Central memory CD8-positive, alpha-beta T cell (primary cell): ENCODE measurements around the gene CACNA2D2.

Experiments used
- ATAC-seq: fragments of 150-1000 bp; cut with Tn5 transposase; replicated peaks from 2 replicates; pipeline ENCODE4 v1.10.0; 2022; ENCODE audit warnings: mild to moderate bottlenecking, moderate FRiP score, moderate number of reproducible peaks; ENCODE audit not compliant: poor library complexity, severe bottlenecking; ENCODE audit errors: extremely low read depth
- DNase-seq, 2 donors: peaks; one replicate each; pipeline ENCODE4 v3.0.0; 2021; ENCODE audit warnings: low spot score in 2 of 2
- H3K27ac Mint-ChIP-seq: one replicate; pipeline ENCODE4 v1.8.0; 2022; ENCODE audit warnings: low read depth, mild to moderate bottlenecking, moderate library complexity, mixed read lengths
- H3K27me3 Mint-ChIP-seq: one replicate; pipeline ENCODE4 v1.8.0; 2022; ENCODE audit warnings: mixed read lengths
- H3K36me3 Mint-ChIP-seq: one replicate; pipeline ENCODE4 v1.8.0; 2022; ENCODE audit warnings: mild to moderate bottlenecking, moderate library complexity, mixed read lengths; ENCODE audit not compliant: insufficient read depth
- H3K4me1 Mint-ChIP-seq: one replicate; pipeline ENCODE4 v1.8.0; 2022; ENCODE audit warnings: mixed read lengths
- H3K4me3 Mint-ChIP-seq: one replicate; pipeline ENCODE4 v1.8.0; 2022; ENCODE audit warnings: mild to moderate bottlenecking, moderate library complexity, mixed read lengths
- H3K9me3 Mint-ChIP-seq: one replicate; pipeline ENCODE4 v1.8.0; 2022; ENCODE audit warnings: mixed read lengths

Gene CACNA2D2

DNA sequence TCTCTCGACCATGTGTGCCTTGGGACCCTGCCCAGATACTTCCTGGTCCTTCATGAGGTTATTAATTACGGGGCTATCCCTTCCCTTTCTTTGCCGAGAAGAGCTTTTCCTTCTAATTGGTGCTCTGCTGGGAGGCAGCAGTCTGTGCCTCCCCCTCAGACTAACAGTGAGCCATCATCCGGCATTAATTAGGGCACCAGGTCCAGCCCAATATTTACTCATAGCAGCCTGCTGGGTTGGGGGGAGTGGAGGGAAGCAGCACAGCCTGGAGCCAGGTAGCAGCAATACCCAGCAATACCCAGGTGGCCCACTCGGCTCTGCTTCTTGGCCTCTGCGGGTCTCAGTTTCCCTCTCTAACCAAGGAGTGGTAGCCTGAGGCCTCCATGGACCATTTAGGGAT, 20.1 kb downstream of the CACNA2D2 start:
- Mint-ChIP-seq H3K4me1 (peaks cover 37% of the 10 kb centered on the region), H3K9me3 (no peaks in the 10 kb centered on the region), H3K36me3 (peaks cover 3% of the 10 kb centered on the region), H3K4me3 (no peak overlapping the region), H3K27ac (no peak overlapping the region), H3K27me3 (no peaks in the 10 kb centered on the region)
- no peak for ATAC-seq
- DNase-seq, result no peak

DNA sequence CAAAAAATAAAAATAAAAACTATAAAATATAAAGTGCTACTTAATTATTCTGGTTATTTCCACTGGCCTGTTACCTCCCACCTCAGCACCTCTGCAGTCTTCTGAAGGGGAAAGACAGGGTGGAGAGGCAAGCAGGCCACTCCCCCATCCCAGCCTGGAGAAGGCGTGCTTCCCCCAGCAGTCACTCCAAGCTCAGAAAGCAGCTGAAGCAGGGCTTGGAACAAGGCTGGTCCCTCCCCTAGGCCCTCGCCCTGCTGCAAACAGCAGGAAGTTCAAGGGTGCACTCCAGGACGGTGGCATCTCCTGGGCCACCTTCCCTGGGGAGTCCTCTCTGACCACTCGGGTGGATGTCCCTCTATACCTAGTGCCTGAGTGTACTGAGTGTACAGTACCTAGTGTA, 21.4 kb downstream of the CACNA2D2 start:
- H3K9me3 Mint-ChIP-seq, result no peaks in the 10 kb centered on the region
- H3K36me3 Mint-ChIP-seq, result peaks cover 3% of the 10 kb centered on the region
- peak overlapping the region; percentile 22 for H3K27ac Mint-ChIP-seq
- ATAC-seq (no peak), DNase-seq (no peak)
- no peak overlapping the region for H3K4me3 Mint-ChIP-seq
- peaks cover 43% of the 10 kb centered on the region for H3K4me1 Mint-ChIP-seq
- no peaks in the 10 kb centered on the region for H3K27me3 Mint-ChIP-seq

DNA sequence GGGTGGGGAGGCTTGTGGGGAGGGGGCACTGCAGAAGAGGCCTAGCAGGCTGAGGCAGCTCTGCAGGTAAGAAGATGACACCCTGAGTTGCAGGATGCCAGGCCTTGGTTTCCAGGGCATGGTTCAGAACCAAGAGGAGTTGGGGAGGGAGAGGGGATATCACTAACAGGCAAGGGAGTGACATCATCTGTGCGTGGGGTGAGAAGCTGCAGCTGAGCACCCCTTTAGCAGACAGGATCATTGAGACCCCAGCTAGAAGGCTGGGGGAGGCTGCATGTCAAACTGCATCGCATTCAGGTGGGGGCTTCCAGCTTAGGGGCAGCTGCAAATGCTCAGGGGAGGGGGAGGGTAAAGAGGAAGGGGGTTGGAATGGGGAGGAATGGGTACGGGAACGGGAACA, 23.0 kb downstream of the CACNA2D2 start:
- peak overlapping the region; percentile 48 for H3K4me3 Mint-ChIP-seq
- ATAC-seq (no peak), DNase-seq (no peak)
- no peaks in the 10 kb centered on the region for H3K9me3 Mint-ChIP-seq
- H3K4me1 Mint-ChIP-seq, result peaks cover 51% of the 10 kb centered on the region
- H3K36me3 Mint-ChIP-seq, result peaks cover 3% of the 10 kb centered on the region
- H3K27ac Mint-ChIP-seq, result peak overlapping the region; percentile 51
- no peaks in the 10 kb centered on the region for H3K27me3 Mint-ChIP-seq

DNA sequence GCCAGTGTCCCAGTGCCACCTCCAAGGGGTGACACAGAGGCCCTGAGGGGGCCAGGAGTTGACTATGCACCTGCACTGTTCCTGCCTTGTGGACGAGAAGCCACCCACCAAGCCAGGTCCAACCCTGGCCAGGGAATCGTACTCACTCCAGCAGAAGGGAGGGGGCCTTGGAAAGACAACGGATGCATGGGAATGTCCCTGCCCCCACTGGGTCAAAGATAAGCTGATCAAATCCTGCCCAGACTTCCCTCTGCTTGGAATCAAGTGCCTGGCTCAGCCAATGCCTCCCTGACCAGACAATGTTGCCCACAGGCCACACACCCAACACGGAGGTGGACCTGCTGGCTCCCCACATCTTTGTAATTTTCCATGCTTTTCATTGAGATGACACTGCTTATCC, 23.9 kb downstream of the CACNA2D2 start:
- no peak overlapping the region for H3K4me3 Mint-ChIP-seq
- H3K4me1 Mint-ChIP-seq, result peaks cover 56% of the 10 kb centered on the region
- ATAC-seq (no peak), DNase-seq (no peak)
- peaks cover 3% of the 10 kb centered on the region for H3K36me3 Mint-ChIP-seq
- no peaks in the 10 kb centered on the region for H3K9me3 Mint-ChIP-seq
- peak overlapping the region; percentile 42 for H3K27ac Mint-ChIP-seq
- no peaks in the 10 kb centered on the region for H3K27me3 Mint-ChIP-seq

DNA sequence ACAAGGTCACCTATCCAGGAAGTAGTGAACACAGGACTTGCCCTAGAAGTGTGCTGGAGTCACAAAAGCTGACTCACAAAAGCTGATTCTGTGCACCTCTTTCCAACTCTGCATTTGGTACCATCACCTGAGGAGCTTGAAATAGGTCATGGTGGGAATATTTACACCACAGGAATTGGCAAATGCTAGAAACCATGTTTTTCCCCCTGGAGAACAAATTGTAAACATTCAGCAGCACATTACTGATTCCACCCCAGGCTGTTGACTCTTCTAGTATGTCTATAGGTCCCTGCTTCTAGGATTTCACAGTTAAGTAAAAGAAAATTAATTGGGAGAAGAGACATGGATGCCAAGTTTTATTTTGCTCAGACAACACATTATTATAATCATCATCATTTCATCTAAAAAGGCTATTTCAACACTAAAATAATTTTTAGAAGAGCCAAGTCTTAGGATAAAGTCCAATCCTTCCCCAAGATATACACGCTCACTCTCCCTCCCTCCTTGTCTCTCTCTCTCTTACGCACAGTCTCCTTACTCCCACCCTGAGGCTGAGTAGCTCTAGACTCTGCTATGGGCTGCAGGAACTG, 24.7 kb downstream of the CACNA2D2 start:
- no peak for ATAC-seq

DNA sequence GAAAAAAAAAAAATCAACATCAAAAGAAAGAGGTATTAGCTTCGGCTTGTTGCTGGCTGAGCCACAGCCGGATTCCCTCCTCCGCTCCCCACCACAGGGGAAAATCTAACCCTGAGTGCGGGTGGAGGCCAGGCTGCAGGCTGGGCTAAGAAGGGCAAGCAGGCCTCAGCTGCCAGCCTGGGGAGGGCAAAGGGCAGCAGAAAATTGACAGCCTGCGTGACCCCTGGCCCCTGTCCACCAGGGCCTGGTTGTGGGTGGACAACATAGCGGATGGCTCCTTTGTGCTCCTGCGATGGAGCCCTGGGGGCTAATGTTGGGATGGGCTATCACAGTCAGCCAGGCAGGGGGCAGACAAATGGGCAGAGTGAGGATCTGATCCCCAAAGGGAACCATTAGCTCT, 25.4 kb downstream of the CACNA2D2 start:
- ATAC-seq (no peak), DNase-seq (no peak)
- Mint-ChIP-seq H3K9me3 (no peaks in the 10 kb centered on the region), H3K4me1 (peaks cover 61% of the 10 kb centered on the region), H3K4me3 (no peak overlapping the region), H3K27ac (no peak overlapping the region), H3K36me3 (peaks cover 1% of the 10 kb centered on the region), H3K27me3 (no peaks in the 10 kb centered on the region)

More for the DNA sequence above, 24.7 kb downstream of the CACNA2D2 start:
- Mint-ChIP-seq H3K4me1 (peaks cover 58% of the 10 kb centered on the region), H3K9me3 (no peaks in the 10 kb centered on the region), H3K27ac (peak overlapping the region; percentile 42), H3K27me3 (no peaks in the 10 kb centered on the region), H3K4me3 (no peak overlapping the region), H3K36me3 (peaks cover 3% of the 10 kb centered on the region)
- no peak for DNase-seq

DNA sequence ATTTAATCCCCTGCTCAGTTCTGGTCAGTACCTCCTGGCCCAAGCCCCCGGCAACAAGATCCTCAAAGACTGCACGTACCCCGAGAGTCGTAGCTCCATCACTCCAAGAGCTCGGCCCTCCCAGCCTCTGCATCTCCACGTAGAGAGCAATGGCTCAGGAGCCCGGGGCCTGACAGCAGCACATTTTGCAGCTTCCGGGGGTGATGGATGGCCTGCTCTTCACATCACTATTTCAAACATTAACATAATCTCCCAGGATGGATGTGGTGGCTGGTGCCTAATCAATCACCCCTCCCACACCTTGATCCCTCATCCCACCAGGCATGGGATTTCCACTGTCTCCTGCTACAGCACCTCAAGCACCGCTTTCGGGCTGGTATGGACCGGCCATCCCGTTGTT, 28.1 kb downstream of the CACNA2D2 start:
- ATAC-seq, result no peak
- H3K27ac Mint-ChIP-seq, result peak overlapping the region; percentile 64
- H3K4me1 Mint-ChIP-seq, result peaks cover 53% of the 10 kb centered on the region
- no peaks in the 10 kb centered on the region for H3K27me3 Mint-ChIP-seq
- no peaks in the 10 kb centered on the region for H3K9me3 Mint-ChIP-seq
- no peak overlapping the region for H3K4me3 Mint-ChIP-seq
- no peak for DNase-seq
- peaks cover 9% of the 10 kb centered on the region for H3K36me3 Mint-ChIP-seq

DNA sequence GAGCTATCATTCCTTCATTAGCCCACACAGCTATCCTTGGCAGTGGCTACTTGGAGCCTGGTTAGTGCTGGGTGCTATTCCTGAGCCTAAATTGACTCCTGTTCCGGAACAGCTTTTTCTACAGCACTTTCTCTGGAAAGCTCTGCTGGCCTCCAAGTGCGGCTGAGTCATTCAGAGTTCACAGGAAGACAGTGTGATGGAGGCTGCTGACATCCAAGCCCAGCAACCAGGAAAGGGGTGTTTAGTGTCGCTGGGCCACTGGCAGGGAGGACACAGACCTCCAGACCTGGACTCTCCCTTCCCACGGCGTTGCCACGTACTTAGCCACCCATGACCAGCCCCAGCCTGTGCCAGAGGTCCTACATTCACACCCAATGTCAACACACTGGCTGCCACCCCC, 28.7 kb downstream of the CACNA2D2 start:
- Mint-ChIP-seq H3K36me3 (peaks cover 9% of the 10 kb centered on the region), H3K9me3 (no peaks in the 10 kb centered on the region), H3K4me3 (no peak overlapping the region), H3K27me3 (no peaks in the 10 kb centered on the region), H3K27ac (no peak overlapping the region), H3K4me1 (peaks cover 52% of the 10 kb centered on the region)
- DNase-seq (no peak), ATAC-seq (no peak)

DNA sequence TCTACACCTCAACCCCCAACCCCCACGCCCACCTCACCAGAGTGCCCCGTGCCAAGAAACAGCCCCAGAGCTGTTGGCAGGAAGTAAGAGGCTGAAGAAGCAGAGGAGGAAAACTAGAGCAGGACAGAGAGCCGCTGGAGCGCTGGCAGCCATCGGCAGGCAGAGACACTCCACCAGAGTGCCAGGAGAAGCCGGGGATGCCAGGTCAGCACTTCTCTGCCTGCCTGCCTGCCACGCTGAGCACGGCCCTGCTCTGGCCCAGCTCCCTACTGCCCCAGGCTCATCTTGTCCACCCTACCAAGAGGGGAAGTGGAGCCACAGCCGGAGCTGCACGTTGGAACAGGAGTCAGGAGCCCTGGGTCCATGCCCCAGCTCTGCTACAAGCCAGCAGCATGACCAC, 29.7 kb downstream of the CACNA2D2 start:
- Mint-ChIP-seq H3K4me1 (peaks cover 47% of the 10 kb centered on the region), H3K4me3 (peak overlapping the region; percentile 52), H3K9me3 (no peaks in the 10 kb centered on the region), H3K27me3 (no peaks in the 10 kb centered on the region), H3K36me3 (peaks cover 9% of the 10 kb centered on the region), H3K27ac (peak overlapping the region; percentile 63)
- DNase-seq (no peak), ATAC-seq (no peak)

DNA sequence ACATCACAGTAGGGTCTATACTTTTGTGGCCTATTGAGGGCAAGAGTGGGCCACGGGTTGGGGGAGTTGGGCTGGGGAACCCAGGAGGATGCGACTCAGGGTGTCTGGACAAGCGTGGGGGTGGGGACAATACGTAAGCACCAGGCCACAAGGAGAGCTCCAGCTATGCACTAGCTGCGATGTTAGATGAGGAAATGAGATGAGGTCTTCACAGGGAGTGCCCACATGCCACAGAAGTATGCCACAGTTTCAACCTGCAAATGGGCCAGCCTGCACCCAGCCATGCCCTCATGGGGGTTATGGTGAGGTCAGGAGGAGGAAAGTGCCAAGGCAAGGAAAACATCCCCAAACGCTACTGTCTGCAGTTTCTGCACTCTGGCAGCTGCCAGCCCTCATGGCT, 30.5 kb downstream of the CACNA2D2 start:
- no peaks in the 10 kb centered on the region for H3K27me3 Mint-ChIP-seq
- peak overlapping the region; percentile 63 for H3K27ac Mint-ChIP-seq
- peaks cover 47% of the 10 kb centered on the region for H3K4me1 Mint-ChIP-seq
- peak overlapping the region; percentile 52 for H3K4me3 Mint-ChIP-seq
- ATAC-seq, result peak; percentile 94
- peak; percentile 25 to 61 for DNase-seq
- no peaks in the 10 kb centered on the region for H3K9me3 Mint-ChIP-seq
- peaks cover 9% of the 10 kb centered on the region for H3K36me3 Mint-ChIP-seq

DNA sequence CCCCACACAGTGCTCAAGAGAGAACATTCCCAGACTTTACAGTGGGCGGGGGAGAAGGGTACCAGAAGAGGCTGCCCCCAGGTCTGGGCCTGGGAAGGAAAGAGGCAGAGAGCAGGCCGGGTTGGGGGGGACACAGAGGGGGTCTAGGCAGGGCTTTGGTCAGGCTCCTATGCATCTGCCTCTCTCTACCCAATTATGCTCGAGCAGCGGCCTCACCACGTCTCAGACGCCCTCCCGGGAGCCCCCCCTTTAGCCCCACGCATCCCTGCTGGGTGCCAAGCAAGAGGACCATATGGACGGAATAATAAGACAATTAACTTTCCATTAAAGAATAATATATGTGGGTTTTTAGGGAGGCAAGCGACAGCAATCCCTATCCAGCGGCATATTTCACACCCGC, 32.8 kb downstream of the CACNA2D2 start:
- peaks cover 9% of the 10 kb centered on the region for H3K36me3 Mint-ChIP-seq
- no peak overlapping the region for H3K4me3 Mint-ChIP-seq
- H3K9me3 Mint-ChIP-seq, result no peaks in the 10 kb centered on the region
- H3K4me1 Mint-ChIP-seq, result peaks cover 48% of the 10 kb centered on the region
- H3K27me3 Mint-ChIP-seq, result no peaks in the 10 kb centered on the region
- DNase-seq (no peak), ATAC-seq (no peak)
- H3K27ac Mint-ChIP-seq, result no peak overlapping the region

DNA sequence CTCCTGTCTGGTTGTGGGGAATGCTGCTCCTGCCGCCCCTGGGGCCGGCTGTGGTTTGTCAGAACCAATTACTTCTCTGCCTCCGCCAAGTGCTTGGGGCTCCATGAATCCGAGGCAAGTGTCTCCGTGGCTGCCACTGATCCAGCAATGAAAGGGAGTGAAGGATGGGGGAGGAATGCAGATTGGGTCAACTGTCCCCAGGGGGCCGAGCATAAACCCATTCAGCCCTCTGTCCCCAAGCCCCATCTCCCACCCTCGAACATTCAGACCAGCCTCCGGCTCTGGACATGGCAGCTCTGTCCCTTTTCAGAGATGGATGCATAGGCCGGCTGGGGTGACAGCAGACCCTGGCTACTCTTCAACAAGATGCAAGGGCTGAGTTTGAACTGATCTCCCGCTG, 35.5 kb downstream of the CACNA2D2 start:
- Mint-ChIP-seq H3K27ac (no peak overlapping the region), H3K4me1 (peaks cover 25% of the 10 kb centered on the region), H3K36me3 (peaks cover 6% of the 10 kb centered on the region), H3K27me3 (no peaks in the 10 kb centered on the region), H3K9me3 (no peaks in the 10 kb centered on the region), H3K4me3 (no peak overlapping the region)
- DNase-seq (no peak), ATAC-seq (no peak)

DNA sequence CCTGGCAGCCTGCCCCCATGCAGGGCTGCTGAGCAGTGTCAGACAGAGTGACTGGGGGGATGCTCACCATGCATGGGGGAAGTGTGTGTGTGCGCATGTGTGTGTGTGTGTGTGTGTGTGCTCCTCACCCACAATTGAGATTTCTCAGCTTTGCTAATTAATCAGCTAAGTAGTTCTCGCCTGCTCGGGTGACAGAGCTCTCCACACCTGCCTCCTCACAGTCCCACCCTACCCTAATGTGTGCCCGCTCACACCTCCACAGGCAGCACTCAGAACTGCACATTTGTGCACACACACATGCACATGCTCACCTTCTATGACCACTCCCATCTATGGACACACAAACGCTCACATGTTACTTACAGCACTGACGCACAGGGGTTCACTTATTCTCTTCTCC, 37.3 kb downstream of the CACNA2D2 start:
- ATAC-seq, result peak; percentile 95
- Mint-ChIP-seq H3K4me1 (peaks cover 13% of the 10 kb centered on the region), H3K27me3 (no peaks in the 10 kb centered on the region), H3K9me3 (no peaks in the 10 kb centered on the region), H3K4me3 (no peak overlapping the region), H3K27ac (peak overlapping the region; percentile 70), H3K36me3 (peaks cover 1% of the 10 kb centered on the region)
- DNase-seq, result peak in 1 of 2 donors; percentile 45
